Smooth muscle cell (in vitro differentiated cells): Measurements from ENCODE around the gene RBM26. TPM values are rescaled to one million over a fixed set of nuclear protein-coding genes. Genes with fewer than 3 reads are reported as not detected.

Experiments
- DNase-seq: peaks from one replicate; lab custom pipeline; 2025; ENCODE audit not compliant: unreplicated experiment; lab: John Stamatoyannopoulos, UW
- H2AFZ ChIP-seq: fragments of 200-600 bp; sonication (generic); 2 replicates; pipeline ENCODE4 v1.6.0; 2016; ENCODE audit warnings: antibody characterized with exemption, low read depth, mild to moderate bottlenecking
- H3F3A ChIP-seq: fragments of 200-600 bp; sonication (generic); 2 replicates; pipeline ENCODE4 v1.6.0; 2017; ENCODE audit warnings: antibody characterized with exemption, low read depth
- H3K27ac ChIP-seq: fragments of 200-600 bp; sonication (generic); 2 replicates; pipeline ENCODE4 v1.5.1; 2016; ENCODE audit warnings: low read depth, mild to moderate bottlenecking
- H3K27me3 ChIP-seq: fragments of 200-600 bp; sonication (generic); 2 replicates; pipeline ENCODE4 v1.6.1; 2016; ENCODE audit warnings: low read depth, mild to moderate bottlenecking
- H3K36me3 ChIP-seq: fragments of 200-600 bp; sonication (generic); 2 replicates; pipeline ENCODE4 v1.5.1; 2016; ENCODE audit warnings: low read depth
- H3K4me1 ChIP-seq: fragments of 200-600 bp; sonication (generic); 2 replicates; pipeline ENCODE4 v1.5.1; 2016; ENCODE audit warnings: low read depth
- H3K4me2 ChIP-seq: fragments of 200-600 bp; sonication (generic); 2 replicates; pipeline ENCODE4 v1.6.0; 2016; ENCODE audit warnings: mild to moderate bottlenecking
- H3K4me3 ChIP-seq: fragments of 200-600 bp; sonication (generic); 2 replicates; pipeline ENCODE4 v1.5.1; 2016; ENCODE audit warnings: mild to moderate bottlenecking
- H3K79me2 ChIP-seq: fragments of 200-600 bp; sonication (generic); 2 replicates; pipeline ENCODE4 v1.6.0; 2016; ENCODE audit warnings: low read depth, mild to moderate bottlenecking
- H3K9ac ChIP-seq: fragments of 200-600 bp; sonication (generic); 2 replicates; pipeline ENCODE4 v1.6.0; 2016; ENCODE audit warnings: low read depth
- H3K9me3 ChIP-seq: fragments of 200-600 bp; sonication (generic); replicated peaks from 2 replicates; pipeline ENCODE4 v1.5.1; 2016; ENCODE audit warnings: low read depth
- H4K20me1 ChIP-seq: fragments of 200-600 bp; sonication (generic); 2 replicates; pipeline ENCODE4 v1.6.0; 2016; ENCODE audit warnings: low read depth
- CTCF ChIP-seq: fragments of 200-600 bp; sonication (generic); IDR thresholded peaks from 2 replicates; pipeline ENCODE4 v1.5.1; 2017; ENCODE audit warnings: borderline replicate concordance, mild to moderate bottlenecking, antibody characterized with exemption; ENCODE audit not compliant: insufficient read depth, poor library complexity, severe bottlenecking
- WGBS: methylation state at CpG from one replicate; pipeline ENCODE4 v1.1.7; 2016; ENCODE audit warnings: low lambda C conversion rate; 5-methylcytosine and 5-hydroxymethylcytosine counted together
- polyA plus RNA-seq: library from polyadenylated mRNA; unstranded; fragments of >200 nt; fragmentation: Nextera tagmentation; extraction: Ambion mirVana; gene quantifications from 2 replicates; pipeline ENCODE4 v1.2.1, GENCODE V29; 2016
- small RNA-seq: library from RNA; depleted of rRNA; stranded (forward); fragments of <200 nt; gene quantifications from one replicate; pipeline ENCODE3, GENCODE V24; 2014
- total RNA-seq: library from RNA; depleted of rRNA; stranded (reverse); fragments of >200 nt; gene quantifications from 2 replicates; pipeline ENCODE4 v1.2.3, GENCODE V29; 2014

RBM26 gene
- total and polyA plus RNA-seq, 2 experiments from 2014 or later: 11.8 to 49.4 TPM

GRCh38 chr13:79273045-79273444 is 133.0 kb downstream of the RBM26 start:
- Histone ChIP-seq H3K4me2 (no peak overlapping the region), H3K36me3 (no peaks in the 10 kb centered on the region), H3K9ac (no peak overlapping the region), H3F3A (no peaks in the 10 kb centered on the region), H3K4me1 (peaks cover 7% of the 10 kb centered on the region), H3K9me3 (no peaks in the 10 kb centered on the region), H3K4me3 (no peak overlapping the region), H4K20me1 (no peaks in the 10 kb centered on the region), H3K79me2 (no peaks in the 10 kb centered on the region), H3K27me3 (no peaks in the 10 kb centered on the region), H3K27ac (no peak overlapping the region), H2AFZ (no peak overlapping the region)
- DNase-seq: no peak
- no peak for TF ChIP-seq CTCF

- TF ChIP-seq CTCF: no peak
- Histone ChIP-seq H3K4me3 (no peak overlapping the region), H3K9me3 (peaks cover 3% of the 10 kb centered on the region), H3F3A (no peaks in the 10 kb centered on the region), H3K4me1 (peaks cover 7% of the 10 kb centered on the region), H3K27ac (no peak overlapping the region), H3K4me2 (no peak overlapping the region), H3K27me3 (no peaks in the 10 kb centered on the region), H2AFZ (no peak overlapping the region), H3K9ac (no peak overlapping the region), H4K20me1 (no peaks in the 10 kb centered on the region), H3K79me2 (no peaks in the 10 kb centered on the region), H3K36me3 (no peaks in the 10 kb centered on the region)
- DNase-seq: no peak
- WGBS: 29% methylated on average over 1 of the region's 1 CpG
Observed at GRCh38 chr13:79271616-79272015, 134.4 kb downstream of the RBM26 start.

- H4K20me1 ChIP-seq: no peaks in the 10 kb centered on the region
- H3K4me2 ChIP-seq: no peak overlapping the region
- H2AFZ ChIP-seq: no peak overlapping the region
- 89% methylated on average over 3 of the region's 3 CpGs for WGBS
- H3K27me3 ChIP-seq: no peaks in the 10 kb centered on the region
- H3K9ac ChIP-seq: no peak overlapping the region
- H3F3A ChIP-seq: no peaks in the 10 kb centered on the region
- DNase-seq: no peak
- no peaks in the 10 kb centered on the region for H3K79me2 ChIP-seq
- no peak for TF ChIP-seq CTCF
- H3K27ac ChIP-seq: no peak overlapping the region
- no peak overlapping the region for H3K4me3 ChIP-seq
- H3K4me1 ChIP-seq: peaks cover 7% of the 10 kb centered on the region
- H3K9me3 ChIP-seq: peaks cover 3% of the 10 kb centered on the region
- no peaks in the 10 kb centered on the region for H3K36me3 ChIP-seq
Observed at GRCh38 chr13:79270859-79271258, 135.2 kb downstream of the RBM26 start.

Small RNA genes within 50 kb of the gene (small RNA-seq; reads per million reads assigned to genes)
- gene RNA5SP33: 0.11 reads per million

Other genes with a start within 250 kb of the RBM26 start
- 75.6 and 86.4 TPM in 2 replicates for gene NDFIP2, start 74.9 kb upstream of the RBM26 start, total RNA-seq
- gene NDFIP2, start 74.9 kb upstream of the RBM26 start, polyA plus RNA-seq: 34.0 and 49.7 TPM in 2 replicates